ENCODE data around the gene GNAI2. TPM values are rescaled to one million over a fixed set of nuclear protein-coding genes. Genes with fewer than 3 reads are reported as not detected.

GNAI2 gene
- polyA plus RNA-seq, 1 of the 3 experiments (the other 2 are of a cell fraction), result 649 TPM

DNA sequence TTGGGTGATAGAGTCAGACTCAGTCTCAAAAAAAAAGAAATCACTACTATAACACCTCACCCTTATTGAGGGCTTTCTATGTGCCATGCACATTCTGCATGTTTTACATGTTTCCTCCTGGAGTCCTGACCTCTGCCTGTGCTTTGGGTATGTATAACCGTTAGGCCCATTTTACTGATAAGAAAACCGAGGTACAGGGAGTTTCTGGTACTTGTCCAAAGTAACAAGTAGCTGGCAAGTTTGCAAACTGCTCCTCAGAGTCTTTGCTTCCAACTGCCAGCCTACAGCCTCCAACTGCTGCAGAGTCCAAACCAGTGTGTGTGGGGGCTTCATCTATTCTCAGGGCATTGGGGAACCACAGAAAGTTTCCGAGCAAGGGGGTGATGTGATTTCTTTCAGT is 3.7 kb upstream of the GNAI2 start (continued):
- TF ChIP-seq, protein P1, sequence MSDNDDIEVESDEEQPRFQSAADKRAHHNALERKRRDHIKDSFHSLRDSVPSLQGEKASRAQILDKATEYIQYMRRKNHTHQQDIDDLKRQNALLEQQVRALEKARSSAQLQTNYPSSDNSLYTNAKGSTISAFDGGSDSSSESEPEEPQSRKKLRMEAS (IDR thresholded peaks at IDR 0.05; ENCODE audit: low read depth), result no peak
- no peak for TF ChIP-seq CHD2 (IDR thresholded peaks at IDR 0.05; ENCODE audit: low read length, partially characterized antibody)
- no peak for TF ChIP-seq ELF1 (IDR thresholded peaks at IDR 0.05)
- TF ChIP-seq CTCF (IDR thresholded peaks at IDR 0.05), result no peak
- no peak for TF ChIP-seq RXRA (IDR thresholded peaks at IDR 0.05; ENCODE audit: borderline replicate concordance, low read depth)

GRCh38 chr3:50233176-50233575 is 2.8 kb upstream of the GNAI2 start:
- DNase-seq, result no peak
- TF ChIP-seq ELF1 (IDR thresholded peaks at IDR 0.05) (no peak), USF2 (IDR thresholded peaks at IDR 0.05; ENCODE audit: borderline replicate concordance, low read depth, low read length) (no peak), MEF2A (IDR thresholded peaks at IDR 0.05; ENCODE audit: borderline replicate concordance, low read depth) (no peak), CHD2 (IDR thresholded peaks at IDR 0.05; ENCODE audit: low read length, partially characterized antibody) (no peak), RXRA (IDR thresholded peaks at IDR 0.05; ENCODE audit: borderline replicate concordance, low read depth) (no peak), YY1 (IDR thresholded peaks at IDR 0.05; ENCODE audit: low read depth) (no peak), POLR2AphosphoS5 (IDR thresholded peaks at IDR 0.05; ENCODE audit: low read depth, low read length) (no peak), FOXM1 (IDR thresholded peaks at IDR 0.05; ENCODE audit: low read depth) (no peak), FOXJ3 (CRISPR knock-in tag; IDR thresholded peaks at IDR 0.05) (no peak), TEAD4 (IDR thresholded peaks at IDR 0.05; ENCODE audit: borderline replicate concordance, insufficient read depth) (no peak), MXI1 (IDR thresholded peaks at IDR 0.05; ENCODE audit: low read depth, low read length) (no peak), EZH2phosphoT487 (IDR thresholded peaks at IDR 0.05; ENCODE audit: borderline replicate concordance, low read depth) (no peak), GABPA (IDR thresholded peaks at IDR 0.05; ENCODE audit: low read depth) (no peak), SIN3A (IDR thresholded peaks at IDR 0.05; ENCODE audit: borderline replicate concordance, low read depth, low read length) (no peak), TAF1 (IDR thresholded peaks at IDR 0.05; ENCODE audit: borderline replicate concordance, low read depth, low read length) (no peak)
- TF ChIP-seq, protein P2, sequence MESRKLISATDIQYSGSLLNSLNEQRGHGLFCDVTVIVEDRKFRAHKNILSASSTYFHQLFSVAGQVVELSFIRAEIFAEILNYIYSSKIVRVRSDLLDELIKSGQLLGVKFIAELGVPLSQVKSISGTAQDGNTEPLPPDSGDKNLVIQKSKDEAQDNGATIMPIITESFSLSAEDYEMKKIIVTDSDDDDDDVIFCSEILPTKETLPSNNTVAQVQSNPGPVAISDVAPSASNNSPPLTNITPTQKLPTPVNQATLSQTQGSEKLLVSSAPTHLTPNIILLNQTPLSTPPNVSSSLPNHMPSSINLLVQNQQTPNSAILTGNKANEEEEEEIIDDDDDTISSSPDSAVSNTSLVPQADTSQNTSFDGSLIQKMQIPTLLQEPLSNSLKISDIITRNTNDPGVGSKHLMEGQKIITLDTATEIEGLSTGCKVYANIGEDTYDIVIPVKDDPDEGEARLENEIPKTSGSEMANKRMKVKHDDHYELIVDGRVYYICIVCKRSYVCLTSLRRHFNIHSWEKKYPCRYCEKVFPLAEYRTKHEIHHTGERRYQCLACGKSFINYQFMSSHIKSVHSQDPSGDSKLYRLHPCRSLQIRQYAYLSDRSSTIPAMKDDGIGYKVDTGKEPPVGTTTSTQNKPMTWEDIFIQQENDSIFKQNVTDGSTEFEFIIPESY (IDR thresholded peaks at IDR 0.05; ENCODE audit: borderline replicate concordance, low read depth), result no peak
- TF ChIP-seq, protein P3, sequence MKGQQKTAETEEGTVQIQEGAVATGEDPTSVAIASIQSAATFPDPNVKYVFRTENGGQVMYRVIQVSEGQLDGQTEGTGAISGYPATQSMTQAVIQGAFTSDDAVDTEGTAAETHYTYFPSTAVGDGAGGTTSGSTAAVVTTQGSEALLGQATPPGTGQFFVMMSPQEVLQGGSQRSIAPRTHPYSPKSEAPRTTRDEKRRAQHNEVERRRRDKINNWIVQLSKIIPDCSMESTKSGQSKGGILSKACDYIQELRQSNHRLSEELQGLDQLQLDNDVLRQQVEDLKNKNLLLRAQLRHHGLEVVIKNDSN (IDR thresholded peaks at IDR 0.05; ENCODE audit: borderline replicate concordance, low read depth), result no peak
- TF ChIP-seq, protein P4, sequence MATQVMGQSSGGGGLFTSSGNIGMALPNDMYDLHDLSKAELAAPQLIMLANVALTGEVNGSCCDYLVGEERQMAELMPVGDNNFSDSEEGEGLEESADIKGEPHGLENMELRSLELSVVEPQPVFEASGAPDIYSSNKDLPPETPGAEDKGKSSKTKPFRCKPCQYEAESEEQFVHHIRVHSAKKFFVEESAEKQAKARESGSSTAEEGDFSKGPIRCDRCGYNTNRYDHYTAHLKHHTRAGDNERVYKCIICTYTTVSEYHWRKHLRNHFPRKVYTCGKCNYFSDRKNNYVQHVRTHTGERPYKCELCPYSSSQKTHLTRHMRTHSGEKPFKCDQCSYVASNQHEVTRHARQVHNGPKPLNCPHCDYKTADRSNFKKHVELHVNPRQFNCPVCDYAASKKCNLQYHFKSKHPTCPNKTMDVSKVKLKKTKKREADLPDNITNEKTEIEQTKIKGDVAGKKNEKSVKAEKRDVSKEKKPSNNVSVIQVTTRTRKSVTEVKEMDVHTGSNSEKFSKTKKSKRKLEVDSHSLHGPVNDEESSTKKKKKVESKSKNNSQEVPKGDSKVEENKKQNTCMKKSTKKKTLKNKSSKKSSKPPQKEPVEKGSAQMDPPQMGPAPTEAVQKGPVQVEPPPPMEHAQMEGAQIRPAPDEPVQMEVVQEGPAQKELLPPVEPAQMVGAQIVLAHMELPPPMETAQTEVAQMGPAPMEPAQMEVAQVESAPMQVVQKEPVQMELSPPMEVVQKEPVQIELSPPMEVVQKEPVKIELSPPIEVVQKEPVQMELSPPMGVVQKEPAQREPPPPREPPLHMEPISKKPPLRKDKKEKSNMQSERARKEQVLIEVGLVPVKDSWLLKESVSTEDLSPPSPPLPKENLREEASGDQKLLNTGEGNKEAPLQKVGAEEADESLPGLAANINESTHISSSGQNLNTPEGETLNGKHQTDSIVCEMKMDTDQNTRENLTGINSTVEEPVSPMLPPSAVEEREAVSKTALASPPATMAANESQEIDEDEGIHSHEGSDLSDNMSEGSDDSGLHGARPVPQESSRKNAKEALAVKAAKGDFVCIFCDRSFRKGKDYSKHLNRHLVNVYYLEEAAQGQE (IDR thresholded peaks at IDR 0.05; ENCODE audit: low read depth, low read length), result no peak

More at GRCh38 chr3:50233176-50233575, 2.8 kb upstream of the GNAI2 start:
- H3K9me2 ChIP-seq, result no peaks in the 10 kb centered on the region
- H3K4me2 ChIP-seq, result no peak overlapping the region
- ChIA-PET POLR2A (no interaction called here), CTCF (interaction anchor here (1.3 to 61.6 kb wide), 4 partner anchors 8 to 47 kb away, joined by 4 to 1375 read pairs (median 219); partner anchors contain the start of genes GNAI2 and GNAT1)
- no peak overlapping the region for H3K4me3 ChIP-seq (ENCODE audit: low read depth in 2 of 2, low read length in 1 of 2)
- 92% methylated on average over 3 of the region's 4 CpGs for WGBS (ENCODE audit: low lambda C conversion rate)
- no peaks in the 10 kb centered on the region for H3K36me3 ChIP-seq (replicated peaks in 1 of 2; ENCODE audit: control insufficient read depth in 1 of 2, insufficient read depth in 2 of 2, low read length in 1 of 2)
- H4K20me1 ChIP-seq (ENCODE audit: insufficient read depth), result peaks cover 3% of the 10 kb centered on the region
- H3K9ac ChIP-seq, result no peak overlapping the region
- H3K79me2 ChIP-seq (ENCODE audit: insufficient read depth), result peaks cover 22% of the 10 kb centered on the region
- H3K27me3 ChIP-seq (ENCODE audit: insufficient read depth), result no peaks in the 10 kb centered on the region
- peaks cover 6% of the 10 kb centered on the region for H3F3A ChIP-seq (replicated peaks; ENCODE audit: insufficient read depth)
- peaks cover 3 to 4% of the 10 kb centered on the region in 2 experiments; a peak in 1 of 4 replicates for H3K4me1 ChIP-seq (ENCODE audit: control insufficient read depth in 1 of 2, insufficient read depth in 2 of 2, low read depth in 1 of 2, low read length in 1 of 2)
- no peak overlapping the region for H3K27ac ChIP-seq (ENCODE audit: low read depth in 2 of 2, low read length in 1 of 2)
- no peaks in the 10 kb centered on the region for H3K9me3 ChIP-seq
- no peak overlapping the region for H2AFZ ChIP-seq (ENCODE audit: low read depth)
